GM12801 (cell line): ENCODE measurements around the gene KIAA1671.

Source experiments
- TF ChIP-seq, protein P1 (sequence below): IDR thresholded peaks from one replicate; pipeline ENCODE4 v1.5.1; 2011; ENCODE audit warnings: control low read depth; ENCODE audit not compliant: insufficient read length; ENCODE audit errors: extremely low read depth

KIAA1671 gene

GRCh38 chr22:25021409-25021808, 68.9 kb downstream of the KIAA1671 start:
- TF ChIP-seq, protein P1, sequence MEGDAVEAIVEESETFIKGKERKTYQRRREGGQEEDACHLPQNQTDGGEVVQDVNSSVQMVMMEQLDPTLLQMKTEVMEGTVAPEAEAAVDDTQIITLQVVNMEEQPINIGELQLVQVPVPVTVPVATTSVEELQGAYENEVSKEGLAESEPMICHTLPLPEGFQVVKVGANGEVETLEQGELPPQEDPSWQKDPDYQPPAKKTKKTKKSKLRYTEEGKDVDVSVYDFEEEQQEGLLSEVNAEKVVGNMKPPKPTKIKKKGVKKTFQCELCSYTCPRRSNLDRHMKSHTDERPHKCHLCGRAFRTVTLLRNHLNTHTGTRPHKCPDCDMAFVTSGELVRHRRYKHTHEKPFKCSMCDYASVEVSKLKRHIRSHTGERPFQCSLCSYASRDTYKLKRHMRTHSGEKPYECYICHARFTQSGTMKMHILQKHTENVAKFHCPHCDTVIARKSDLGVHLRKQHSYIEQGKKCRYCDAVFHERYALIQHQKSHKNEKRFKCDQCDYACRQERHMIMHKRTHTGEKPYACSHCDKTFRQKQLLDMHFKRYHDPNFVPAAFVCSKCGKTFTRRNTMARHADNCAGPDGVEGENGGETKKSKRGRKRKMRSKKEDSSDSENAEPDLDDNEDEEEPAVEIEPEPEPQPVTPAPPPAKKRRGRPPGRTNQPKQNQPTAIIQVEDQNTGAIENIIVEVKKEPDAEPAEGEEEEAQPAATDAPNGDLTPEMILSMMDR = no peak

DNA sequence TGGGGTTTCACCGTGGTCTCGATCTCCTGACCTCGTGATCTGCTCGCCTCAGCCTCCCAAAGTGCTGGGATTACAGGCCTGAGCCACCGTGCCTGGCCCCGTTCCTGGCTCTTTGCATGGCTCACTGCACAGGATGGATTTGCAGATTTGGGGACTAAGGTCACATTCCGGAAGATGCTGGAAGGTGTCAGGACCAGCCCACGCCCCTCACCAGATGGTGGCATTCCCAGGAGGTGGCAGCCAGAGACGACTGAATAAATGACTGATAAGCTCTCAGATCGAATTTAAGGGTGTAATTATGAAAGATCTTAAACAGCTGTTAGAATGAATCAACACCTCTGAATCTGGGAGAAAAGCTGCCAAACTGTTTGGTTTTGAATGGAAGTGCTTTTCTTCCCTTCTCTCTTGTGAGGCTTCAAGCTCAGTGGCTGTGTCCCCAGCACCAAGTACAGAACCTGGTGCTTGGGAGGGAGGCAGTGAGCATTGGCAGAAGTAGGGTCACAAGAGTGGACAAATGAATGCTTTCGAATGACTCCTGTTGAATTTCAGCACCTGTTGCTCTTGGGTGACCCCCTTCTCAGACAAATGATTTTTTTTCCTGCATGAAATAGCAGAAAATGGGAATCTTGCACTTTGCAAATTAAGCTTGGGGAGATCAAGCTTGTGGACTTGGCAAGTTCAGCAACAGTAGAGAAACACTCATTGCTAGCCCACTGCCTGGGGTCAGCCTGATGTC, 69.6 kb downstream of the KIAA1671 start:
- TF ChIP-seq, protein P1 = no peak

GRCh38 chr22:25023879-25024278, 71.4 kb downstream of the KIAA1671 start:
- TF ChIP-seq, protein P1 = no peak

DNA sequence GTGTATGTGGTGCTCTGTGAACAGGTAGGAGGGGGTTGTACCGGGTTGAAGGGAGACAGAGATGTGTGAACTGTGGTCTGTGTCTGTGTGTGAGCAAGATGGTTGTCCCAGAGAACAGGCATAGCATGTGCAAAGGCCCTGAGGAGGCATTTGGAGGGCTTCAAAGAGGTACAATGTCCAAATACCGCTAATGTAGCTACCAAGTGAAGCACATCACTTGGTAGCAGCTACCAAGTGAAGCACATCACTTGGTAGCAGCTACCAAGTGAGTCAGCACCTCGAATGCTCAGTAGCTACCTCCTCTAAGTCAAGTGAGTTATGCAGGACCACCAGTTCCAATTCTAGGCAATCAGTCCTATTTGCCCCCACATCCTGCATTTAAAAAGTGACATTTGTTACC, 72.4 kb downstream of the KIAA1671 start:
- TF ChIP-seq, protein P1 = no peak

- TF ChIP-seq, protein P1 = no peak
Observed at GRCh38 chr22:25025491-25026400, 73.2 kb downstream of the KIAA1671 start.

- TF ChIP-seq, protein P1 = no peak
Observed at GRCh38 chr22:25027043-25027906, 74.8 kb downstream of the KIAA1671 start.
